Measurements from ENCODE around the gene PTPN3. TPM values are rescaled to one million over a fixed set of nuclear protein-coding genes. Genes with fewer than 3 reads are reported as not detected.

PTPN3 gene
- total RNA-seq, 1 donor from 2014 or later = 0.62 TPM

GRCh38 chr9:109473329-109473728, 24.8 kb downstream of the PTPN3 start:
- Mint-ChIP-seq H3K4me1 (ENCODE audit: unreplicated experiment) (peaks cover 15% of the 10 kb centered on the region), H3K27me3 (ENCODE audit: unreplicated experiment) (peaks cover 7% of the 10 kb centered on the region), H3K9me3 (ENCODE audit: unreplicated experiment) (no peaks in the 10 kb centered on the region), H3K4me3 (ENCODE audit: unreplicated experiment) (no peak overlapping the region), H3K36me3 (ENCODE audit: low read depth, unreplicated experiment) (no peaks in the 10 kb centered on the region), H3K27ac (ENCODE audit: unreplicated experiment) (no peak overlapping the region)
- DNase-seq (ENCODE audit: low spot score) = no peak
- TF ChIP-seq, protein P1, sequence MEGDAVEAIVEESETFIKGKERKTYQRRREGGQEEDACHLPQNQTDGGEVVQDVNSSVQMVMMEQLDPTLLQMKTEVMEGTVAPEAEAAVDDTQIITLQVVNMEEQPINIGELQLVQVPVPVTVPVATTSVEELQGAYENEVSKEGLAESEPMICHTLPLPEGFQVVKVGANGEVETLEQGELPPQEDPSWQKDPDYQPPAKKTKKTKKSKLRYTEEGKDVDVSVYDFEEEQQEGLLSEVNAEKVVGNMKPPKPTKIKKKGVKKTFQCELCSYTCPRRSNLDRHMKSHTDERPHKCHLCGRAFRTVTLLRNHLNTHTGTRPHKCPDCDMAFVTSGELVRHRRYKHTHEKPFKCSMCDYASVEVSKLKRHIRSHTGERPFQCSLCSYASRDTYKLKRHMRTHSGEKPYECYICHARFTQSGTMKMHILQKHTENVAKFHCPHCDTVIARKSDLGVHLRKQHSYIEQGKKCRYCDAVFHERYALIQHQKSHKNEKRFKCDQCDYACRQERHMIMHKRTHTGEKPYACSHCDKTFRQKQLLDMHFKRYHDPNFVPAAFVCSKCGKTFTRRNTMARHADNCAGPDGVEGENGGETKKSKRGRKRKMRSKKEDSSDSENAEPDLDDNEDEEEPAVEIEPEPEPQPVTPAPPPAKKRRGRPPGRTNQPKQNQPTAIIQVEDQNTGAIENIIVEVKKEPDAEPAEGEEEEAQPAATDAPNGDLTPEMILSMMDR (IDR thresholded peaks at IDR 0.05; ENCODE audit: unreplicated experiment) = no peak

DNA sequence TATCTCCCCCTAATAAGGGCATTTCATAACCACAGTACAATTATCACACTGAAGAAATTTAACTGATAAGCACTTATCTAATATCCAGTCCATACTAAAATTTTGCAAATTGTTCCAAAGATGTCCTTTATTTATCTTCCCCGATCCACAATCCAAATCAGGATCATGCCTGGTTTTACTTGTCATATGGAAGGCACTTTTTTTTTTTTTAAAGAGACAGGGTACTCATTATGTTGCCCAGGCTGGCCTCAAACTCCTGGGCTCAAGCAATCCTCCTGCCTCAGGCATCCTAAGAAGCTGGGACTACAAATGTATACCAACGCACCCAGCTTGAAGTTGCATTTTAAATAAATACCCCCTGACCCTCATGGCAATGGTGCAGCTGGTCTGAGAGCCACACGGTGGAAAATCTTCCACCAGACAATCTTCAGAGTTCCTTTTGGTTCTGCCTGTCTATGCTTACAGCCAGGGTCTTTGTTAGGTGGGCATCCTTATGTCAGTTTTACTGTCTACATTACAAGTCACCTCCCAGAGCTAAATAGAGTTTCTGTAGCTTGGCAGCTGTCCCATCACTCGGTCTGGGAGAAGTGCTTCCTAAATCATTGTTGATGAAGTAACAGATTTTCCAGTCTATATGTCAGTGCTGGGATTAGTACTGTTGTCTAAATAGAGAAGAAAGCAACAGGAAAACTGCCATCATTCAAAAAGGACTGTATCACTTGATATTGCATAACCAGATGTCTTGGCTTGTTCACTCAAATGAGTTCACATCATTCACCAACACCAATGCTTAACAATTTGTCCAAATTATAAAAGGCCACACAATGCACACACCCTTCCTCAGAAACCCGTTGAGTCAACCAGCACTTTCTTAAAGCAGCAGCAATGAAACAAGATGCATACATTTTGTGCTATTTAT, 26.4 kb downstream of the PTPN3 start:
- no peak overlapping the region for H3K27ac Mint-ChIP-seq (ENCODE audit: unreplicated experiment)
- H3K36me3 Mint-ChIP-seq (ENCODE audit: low read depth, unreplicated experiment) = no peaks in the 10 kb centered on the region
- DNase-seq (ENCODE audit: low spot score) = no peak
- H3K4me1 Mint-ChIP-seq (ENCODE audit: unreplicated experiment) = peaks cover 5% of the 10 kb centered on the region
- TF ChIP-seq, protein P1 (IDR thresholded peaks at IDR 0.05; ENCODE audit: unreplicated experiment) = no peak
- peaks cover 5% of the 10 kb centered on the region for H3K27me3 Mint-ChIP-seq (ENCODE audit: unreplicated experiment)
- H3K4me3 Mint-ChIP-seq (ENCODE audit: unreplicated experiment) = no peak overlapping the region
- no peaks in the 10 kb centered on the region for H3K9me3 Mint-ChIP-seq (ENCODE audit: unreplicated experiment)

GRCh38 chr9:109469646-109470358, 28.3 kb downstream of the PTPN3 start:
- no peaks in the 10 kb centered on the region for H3K9me3 Mint-ChIP-seq (ENCODE audit: unreplicated experiment)
- peaks cover 8% of the 10 kb centered on the region for H3K27me3 Mint-ChIP-seq (ENCODE audit: unreplicated experiment)
- peak; percentile 72 for DNase-seq (ENCODE audit: low spot score)
- no peaks in the 10 kb centered on the region for H3K4me1 Mint-ChIP-seq (ENCODE audit: unreplicated experiment)
- no peaks in the 10 kb centered on the region for H3K36me3 Mint-ChIP-seq (ENCODE audit: low read depth, unreplicated experiment)
- no peak overlapping the region for H3K27ac Mint-ChIP-seq (ENCODE audit: unreplicated experiment)
- H3K4me3 Mint-ChIP-seq (ENCODE audit: unreplicated experiment) = no peak overlapping the region
- TF ChIP-seq, protein P1 (IDR thresholded peaks at IDR 0.05; ENCODE audit: unreplicated experiment) = peak; percentile 78

- Mint-ChIP-seq H3K4me1 (ENCODE audit: unreplicated experiment) (no peaks in the 10 kb centered on the region), H3K27ac (ENCODE audit: unreplicated experiment) (no peak overlapping the region), H3K36me3 (ENCODE audit: low read depth, unreplicated experiment) (no peaks in the 10 kb centered on the region), H3K27me3 (ENCODE audit: unreplicated experiment) (peaks cover 8% of the 10 kb centered on the region), H3K4me3 (ENCODE audit: unreplicated experiment) (no peak overlapping the region), H3K9me3 (ENCODE audit: unreplicated experiment) (no peaks in the 10 kb centered on the region)
- DNase-seq (ENCODE audit: low spot score) = no peak
- TF ChIP-seq, protein P1 (IDR thresholded peaks at IDR 0.05; ENCODE audit: unreplicated experiment) = no peak
Observed at GRCh38 chr9:109468927-109469326, 29.2 kb downstream of the PTPN3 start.

Measured in endothelial cell (in vitro differentiated cells).